Rectal smooth muscle tissue (tissue), 1 donor: Measurements from ENCODE around the gene TMCC1.
"Not testable (repeated sequence)": the region's sequence is repeated elsewhere in the genome, so short reads cannot be mapped to it uniquely, and the experiment has no call there.

Experiments
- H3K27ac ChIP-seq: one replicate; pipeline ENCODE4 v1.7.0; 2013; ENCODE audit warnings: low read depth, low read length, inconsistent platforms
- H3K27me3 ChIP-seq: one replicate; pipeline ENCODE4 v1.7.0; 2013; ENCODE audit warnings: low read length; ENCODE audit not compliant: control insufficient read depth, insufficient read depth
- H3K36me3 ChIP-seq: one replicate; pipeline ENCODE4 v1.7.0; 2013; ENCODE audit warnings: low read length; ENCODE audit not compliant: control insufficient read depth, insufficient read depth
- H3K4me1 ChIP-seq: one replicate; pipeline ENCODE4 v1.7.0; 2013; ENCODE audit warnings: low read length; ENCODE audit not compliant: control insufficient read depth, insufficient read depth
- H3K4me3 ChIP-seq: one replicate; pipeline ENCODE4 v1.7.0; 2013; ENCODE audit warnings: low read length
- H3K9ac ChIP-seq: one replicate; pipeline ENCODE4 v1.7.0; 2013; ENCODE audit warnings: low read length

TMCC1 gene

GRCh38 chr3:129657261-129658046 is 236.1 kb downstream of the TMCC1 start:
- Histone ChIP-seq H3K36me3 (no peaks in the 10 kb centered on the region), H3K27me3 (no peaks in the 10 kb centered on the region), H3K27ac (no peak overlapping the region), H3K4me3 (no peak overlapping the region), H3K4me1 (peaks cover 5% of the 10 kb centered on the region), H3K9ac (no peak overlapping the region)

- H3K27ac ChIP-seq = no peak overlapping the region
- H3K4me3 ChIP-seq = no peak overlapping the region
- H3K9ac ChIP-seq = no peak overlapping the region
- H3K36me3 ChIP-seq = no peaks in the 10 kb centered on the region
- no peaks in the 10 kb centered on the region for H3K27me3 ChIP-seq
- peaks cover 5% of the 10 kb centered on the region for H3K4me1 ChIP-seq
Measured at GRCh38 chr3:129656659-129657247, 236.8 kb downstream of the TMCC1 start.

- Histone ChIP-seq H3K4me3 (no peak overlapping the region), H3K9ac (no peak overlapping the region), H3K27ac (no peak overlapping the region)
Measured at GRCh38 chr3:129655291-129655700, 238.2 kb downstream of the TMCC1 start.

GRCh38 chr3:129654131-129654530 is 239.4 kb downstream of the TMCC1 start:
- no peaks in the 10 kb centered on the region for H3K36me3 ChIP-seq
- no peak overlapping the region for H3K4me3 ChIP-seq
- no peaks in the 10 kb centered on the region for H3K27me3 ChIP-seq
- no peak overlapping the region for H3K9ac ChIP-seq
- H3K4me1 ChIP-seq = peaks cover 8% of the 10 kb centered on the region
- no peak overlapping the region for H3K27ac ChIP-seq

More at GRCh38 chr3:129655291-129655700, 238.2 kb downstream of the TMCC1 start:
- Histone ChIP-seq H3K4me1 (peaks cover 8% of the 10 kb centered on the region), H3K36me3 (no peaks in the 10 kb centered on the region), H3K27me3 (no peaks in the 10 kb centered on the region)

GRCh38 chr3:129653019-129653418 is 240.5 kb downstream of the TMCC1 start:
- H3K4me3 ChIP-seq = no peak overlapping the region
- no peak overlapping the region for H3K9ac ChIP-seq
- H3K36me3 ChIP-seq = no peaks in the 10 kb centered on the region
- H3K27me3 ChIP-seq = no peaks in the 10 kb centered on the region
- peaks cover 6% of the 10 kb centered on the region for H3K4me1 ChIP-seq
- no peak overlapping the region for H3K27ac ChIP-seq

- Histone ChIP-seq H3K4me1 (peaks cover 3% of the 10 kb centered on the region), H3K27ac (no peak overlapping the region), H3K27me3 (no peaks in the 10 kb centered on the region), H3K9ac (no peak overlapping the region), H3K4me3 (no peak overlapping the region), H3K36me3 (no peaks in the 10 kb centered on the region)
Measured at GRCh38 chr3:129651435-129652202, 241.9 kb downstream of the TMCC1 start.

GRCh38 chr3:129650256-129650872 is 243.1 kb downstream of the TMCC1 start:
- Histone ChIP-seq H3K4me1 (peaks cover 3% of the 10 kb centered on the region), H3K27me3 (no peaks in the 10 kb centered on the region)

GRCh38 chr3:129648391-129648790 is 245.1 kb downstream of the TMCC1 start:
- no peaks in the 10 kb centered on the region for H3K27me3 ChIP-seq
- no peak overlapping the region for H3K27ac ChIP-seq
- no peaks in the 10 kb centered on the region for H3K36me3 ChIP-seq
- no peak overlapping the region for H3K9ac ChIP-seq
- peaks cover 3% of the 10 kb centered on the region for H3K4me1 ChIP-seq
- H3K4me3 ChIP-seq = no peak overlapping the region

More at GRCh38 chr3:129650256-129650872, 243.1 kb downstream of the TMCC1 start:
- H3K36me3 ChIP-seq = no peaks in the 10 kb centered on the region
- no peak overlapping the region for H3K4me3 ChIP-seq
- no peak overlapping the region for H3K27ac ChIP-seq
- H3K9ac ChIP-seq = no peak overlapping the region

GRCh38 chr3:129645286-129645685 is 248.2 kb downstream of the TMCC1 start:
- Histone ChIP-seq H3K27ac (no peak overlapping the region), H3K27me3 (no peaks in the 10 kb centered on the region), H3K4me1 (no peaks in the 10 kb centered on the region), H3K36me3 (no peaks in the 10 kb centered on the region), H3K9ac (no peak overlapping the region), H3K4me3 (no peak overlapping the region)

GRCh38 chr3:129644836-129645235 is 248.7 kb downstream of the TMCC1 start:
- Histone ChIP-seq H3K36me3 (no peaks in the 10 kb centered on the region), H3K27ac (no peak overlapping the region), H3K4me1 (no peaks in the 10 kb centered on the region), H3K27me3 (no peaks in the 10 kb centered on the region), H3K9ac (no peak overlapping the region), H3K4me3 (no peak overlapping the region)

GRCh38 chr3:129641567-129642260 is 251.8 kb downstream of the TMCC1 start:
- not testable (repeated sequence) for H3K4me3 ChIP-seq, H3K4me1 ChIP-seq, H3K27me3 ChIP-seq, H3K27ac ChIP-seq, H3K9ac ChIP-seq, H3K36me3 ChIP-seq

GRCh38 chr3:129640985-129641384 is 252.5 kb downstream of the TMCC1 start:
- H3K4me3 ChIP-seq, H3K36me3 ChIP-seq, H3K4me1 ChIP-seq, H3K9ac ChIP-seq, H3K27me3 ChIP-seq, H3K27ac ChIP-seq: not testable (repeated sequence)
